ENCODE results near the gene SLC7A11.

- TF ChIP-seq TARDBP (IDR thresholded peaks at IDR 0.05): no peak
- no peak for TF ChIP-seq SP1 (IDR thresholded peaks at IDR 0.05)
- TF ChIP-seq ELF4 (IDR thresholded peaks at IDR 0.05): no peak
- no peak for TF ChIP-seq HDGF (IDR thresholded peaks at IDR 0.05; ENCODE audit: borderline replicate concordance)
- no peak for TF ChIP-seq ZNF384 (IDR thresholded peaks at IDR 0.05)
- no peak for TF ChIP-seq FOXK2 (IDR thresholded peaks at IDR 0.05)
- no peak for TF ChIP-seq L3MBTL2 (conservative IDR thresholded peaks at IDR 0.05)
- no peak for TF ChIP-seq ARNT (IDR thresholded peaks at IDR 0.05)
Measured at GRCh38 chr4:138267835-138268234, 25.7 kb upstream of the SLC7A11 start.
